Left ventricle myocardium inferior (tissue), 1 donor: ENCODE data around the gene SP6. TPM values are rescaled to one million over a fixed set of nuclear protein-coding genes. Genes with fewer than 3 reads are reported as not detected.

Experiments used
- DNase-seq: peaks from one replicate; pipeline ENCODE4 v3.0.0-alpha.2; 2020
- H3K27ac ChIP-seq: fragments of 200-600 bp; replicated peaks from 2 replicates; pipeline ENCODE4 v1.8.0; 2021
- H3K27me3 ChIP-seq: fragments of 200-600 bp; 2 replicates; pipeline ENCODE4 v1.8.0; 2021; ENCODE audit warnings: low read depth
- H3K36me3 ChIP-seq: fragments of 200-600 bp; 2 replicates; pipeline ENCODE4 v1.8.0; 2021
- H3K4me1 ChIP-seq: fragments of 200-600 bp; 2 replicates; pipeline ENCODE4 v1.8.0; 2021
- H3K4me3 ChIP-seq: fragments of 200-600 bp; 2 replicates; pipeline ENCODE4 v1.8.0; 2021; ENCODE audit warnings: mild to moderate bottlenecking, moderate library complexity
- H3K9me3 ChIP-seq: fragments of 200-600 bp; replicated peaks from 2 replicates; pipeline ENCODE4 v1.8.0; 2021
- intact Hi-C: fragments of 100-400 bp; cut with micrococcal nuclease; formaldehyde crosslinking; loops from one replicate; pipeline ENCODE4 v1.11.0; 2022
- total RNA-seq: library from RNA; stranded (reverse); fragmentation: NEBNext Ultra II Directional; extraction: Animal tissue kit (Norgen Biotek cat#: 25700); gene quantifications from one replicate; pipeline ENCODE4 v1.2.1, GENCODE V29; 2021
- TF ChIP-seq, protein P1 (sequence below): fragments of 200-600 bp; IDR thresholded peaks from 2 replicates; pipeline ENCODE4 v1.8.0; 2021; ENCODE audit warnings: antibody characterized with exemption, mild to moderate bottlenecking, borderline replicate concordance
- donor health status: DM: no; HTN: yes; CAD: no; lungs with severe emphysema.

SP6 gene
- total RNA-seq, 1 donor from 2014 or later, result 0.16 TPM

DNA sequence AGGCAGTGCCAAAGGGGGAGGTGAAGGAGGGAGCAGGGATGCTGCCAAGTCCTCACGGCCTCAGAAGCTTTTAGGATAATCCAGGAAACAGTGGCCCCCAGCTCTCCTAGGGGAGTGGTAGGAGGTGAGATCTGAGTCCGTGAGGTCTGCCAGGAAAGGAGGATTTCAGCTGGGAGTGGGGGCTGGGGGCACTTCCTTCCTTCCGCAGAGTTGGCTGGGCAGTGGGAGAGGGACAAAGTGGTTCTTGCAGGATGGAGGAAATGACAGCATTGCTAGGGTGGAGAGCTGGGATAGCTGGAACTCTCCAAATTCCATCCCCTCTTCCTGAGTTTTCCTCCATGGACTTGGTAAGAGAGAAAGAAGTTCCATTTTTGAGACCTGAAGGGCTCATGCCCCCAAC lies 4.8 kb upstream of the SP6 start:
- intact Hi-C loops, result no loop called here
- Histone ChIP-seq H3K4me1 (peaks cover 17% of the 10 kb centered on the region), H3K27ac (no peak overlapping the region), H3K36me3 (no peaks in the 10 kb centered on the region), H3K27me3 (peaks cover 96% of the 10 kb centered on the region), H3K9me3 (no peaks in the 10 kb centered on the region), H3K4me3 (no peak overlapping the region)
- DNase-seq, result no peak
- TF ChIP-seq, protein P1, sequence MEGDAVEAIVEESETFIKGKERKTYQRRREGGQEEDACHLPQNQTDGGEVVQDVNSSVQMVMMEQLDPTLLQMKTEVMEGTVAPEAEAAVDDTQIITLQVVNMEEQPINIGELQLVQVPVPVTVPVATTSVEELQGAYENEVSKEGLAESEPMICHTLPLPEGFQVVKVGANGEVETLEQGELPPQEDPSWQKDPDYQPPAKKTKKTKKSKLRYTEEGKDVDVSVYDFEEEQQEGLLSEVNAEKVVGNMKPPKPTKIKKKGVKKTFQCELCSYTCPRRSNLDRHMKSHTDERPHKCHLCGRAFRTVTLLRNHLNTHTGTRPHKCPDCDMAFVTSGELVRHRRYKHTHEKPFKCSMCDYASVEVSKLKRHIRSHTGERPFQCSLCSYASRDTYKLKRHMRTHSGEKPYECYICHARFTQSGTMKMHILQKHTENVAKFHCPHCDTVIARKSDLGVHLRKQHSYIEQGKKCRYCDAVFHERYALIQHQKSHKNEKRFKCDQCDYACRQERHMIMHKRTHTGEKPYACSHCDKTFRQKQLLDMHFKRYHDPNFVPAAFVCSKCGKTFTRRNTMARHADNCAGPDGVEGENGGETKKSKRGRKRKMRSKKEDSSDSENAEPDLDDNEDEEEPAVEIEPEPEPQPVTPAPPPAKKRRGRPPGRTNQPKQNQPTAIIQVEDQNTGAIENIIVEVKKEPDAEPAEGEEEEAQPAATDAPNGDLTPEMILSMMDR, result no peak

DNA sequence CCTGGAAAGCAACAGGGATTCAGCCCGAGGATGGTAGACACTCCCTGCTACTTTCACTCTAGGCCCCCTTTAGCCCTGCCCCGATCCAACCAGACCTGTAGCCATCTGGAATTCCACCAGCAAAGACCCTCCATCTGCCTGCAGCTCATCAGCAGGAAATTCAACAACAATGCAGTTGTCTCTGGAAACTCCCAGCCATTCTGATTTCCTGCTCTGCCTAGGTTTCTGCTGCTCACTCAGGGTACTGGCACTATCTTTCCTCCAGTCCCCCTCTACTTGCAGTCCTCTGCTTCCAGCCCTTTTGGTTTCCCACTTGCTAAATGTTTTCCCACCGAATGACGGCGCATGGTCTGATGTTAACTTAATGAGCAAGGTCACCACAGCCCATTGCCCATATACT lies 2.7 kb upstream of the SP6 start:
- Histone ChIP-seq H3K27ac (no peak overlapping the region), H3K9me3 (no peaks in the 10 kb centered on the region), H3K4me3 (no peak overlapping the region), H3K27me3 (peaks cover 97% of the 10 kb centered on the region), H3K36me3 (no peaks in the 10 kb centered on the region), H3K4me1 (peaks cover 22% of the 10 kb centered on the region)
- no peak for DNase-seq
- TF ChIP-seq, protein P1, result no peak
- intact Hi-C loops, result no loop called here

DNA sequence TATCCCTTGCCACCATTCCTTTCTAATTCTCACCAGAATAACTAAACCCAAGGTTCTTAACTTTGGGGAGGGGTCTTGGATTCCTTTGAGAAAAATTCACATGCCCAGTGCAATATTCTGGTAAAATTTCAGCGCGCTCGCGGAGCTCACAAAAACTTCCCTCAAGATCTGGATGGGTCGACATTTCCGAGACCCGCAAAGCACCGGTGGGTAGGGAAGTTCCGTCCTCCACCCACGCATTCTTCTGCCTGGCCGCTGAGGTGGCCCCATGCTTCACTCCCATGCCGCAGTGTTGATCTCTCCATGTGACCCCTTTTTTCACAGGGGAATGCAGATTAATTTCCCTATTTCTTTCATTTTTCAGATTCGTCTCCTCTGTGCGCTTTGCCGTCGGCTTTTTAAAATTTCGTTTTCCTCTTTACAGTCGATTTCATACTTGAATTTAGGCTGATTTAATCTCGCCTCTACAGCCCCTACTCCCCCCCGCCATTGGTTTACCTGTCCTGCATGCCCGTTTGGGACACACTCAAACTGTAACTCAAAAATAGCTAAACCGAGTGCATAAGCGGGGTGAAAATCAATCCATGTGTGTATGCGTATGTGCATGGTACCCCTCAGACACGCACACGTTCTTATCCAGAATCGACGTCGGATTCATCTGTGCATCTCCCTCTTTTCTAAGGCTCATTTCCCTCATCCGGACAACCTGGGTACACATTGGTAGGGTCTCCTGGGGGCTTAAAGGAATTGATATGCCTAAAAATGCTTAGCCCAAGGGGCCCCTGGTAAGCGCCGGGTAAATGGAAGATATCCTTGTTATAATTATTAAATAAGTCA lies 1.4 kb upstream of the SP6 start:
- TF ChIP-seq, protein P1, result no peak
- Histone ChIP-seq H3K4me3 (no peak overlapping the region), H3K27me3 (peaks cover 100% of the 10 kb centered on the region), H3K36me3 (no peaks in the 10 kb centered on the region), H3K4me1 (peaks cover 26% of the 10 kb centered on the region), H3K27ac (no peak overlapping the region), H3K9me3 (no peaks in the 10 kb centered on the region)
- intact Hi-C loops, result no loop called here
- DNase-seq, result no peak

DNA sequence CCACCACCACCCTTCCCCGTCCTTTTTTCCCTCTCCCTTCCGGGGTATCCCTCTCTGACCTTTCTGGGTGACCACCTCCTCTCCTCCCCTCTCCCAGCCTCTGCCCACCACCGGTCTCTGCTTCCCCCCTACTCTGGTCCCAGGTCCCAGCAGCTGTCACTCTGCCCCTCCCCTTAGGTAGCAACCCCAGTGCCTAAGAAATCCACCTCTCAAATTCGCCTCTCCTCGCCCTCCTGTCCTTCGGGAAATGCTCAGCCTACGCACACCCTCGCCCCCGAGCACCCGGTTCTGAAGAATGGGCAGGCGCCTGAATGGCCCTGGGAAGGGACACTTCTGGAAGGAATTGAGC lies 775 bp upstream of the SP6 start:
- Histone ChIP-seq H3K27ac (no peak overlapping the region), H3K9me3 (no peaks in the 10 kb centered on the region), H3K27me3 (peaks cover 100% of the 10 kb centered on the region), H3K4me3 (no peak overlapping the region), H3K4me1 (peaks cover 30% of the 10 kb centered on the region), H3K36me3 (no peaks in the 10 kb centered on the region)
- TF ChIP-seq, protein P1, result no peak
- intact Hi-C loops, result no loop called here
- DNase-seq, result no peak

DNA sequence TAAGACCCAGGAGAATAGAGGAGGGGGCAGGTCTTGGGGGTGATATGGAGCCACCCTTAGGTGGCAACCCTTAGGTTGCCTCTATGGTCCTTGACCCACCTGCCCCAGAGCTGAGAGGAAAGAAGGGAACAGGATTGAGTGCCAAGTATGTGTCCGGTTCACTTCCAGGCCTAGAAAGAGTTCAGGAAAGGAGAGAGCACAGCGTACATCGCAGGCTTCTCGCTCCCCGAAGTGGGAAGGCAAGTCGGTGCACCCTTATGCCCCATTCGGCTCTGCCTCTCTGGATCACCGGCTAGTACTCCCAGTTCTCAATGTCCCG lies 631 bp downstream of the SP6 start:
- no peak overlapping the region for H3K27ac ChIP-seq
- intact Hi-C loops, result no loop called here

More for the DNA sequence above, 631 bp downstream of the SP6 start:
- TF ChIP-seq, protein P1, result no peak
- Histone ChIP-seq H3K4me1 (peaks cover 30% of the 10 kb centered on the region), H3K27me3 (peaks cover 100% of the 10 kb centered on the region), H3K9me3 (no peaks in the 10 kb centered on the region), H3K36me3 (no peaks in the 10 kb centered on the region), H3K4me3 (peak overlapping the region; percentile 62)
- DNase-seq, result no peak
